K562 (cell line): ENCODE data around the gene TMEM218. TPM values are rescaled to one million over a fixed set of nuclear protein-coding genes. Genes with fewer than 3 reads are reported as not detected.

Source experiments
- CCNT2 ChIP-seq: IDR thresholded peaks from 2 replicates; pipeline ENCODE4 v1.6.1; 2011; ENCODE audit warnings: borderline replicate concordance, low read depth, mild to moderate bottlenecking, moderate library complexity, mixed read lengths, low read length; ENCODE audit not compliant: insufficient read length; ENCODE audit errors: extremely low read depth
- CEBPG ChIP-seq, 3 experiments: fragments of 200-800 bp in 1 of 3; sonication (Bioruptor generic) in 1 of 3; sonication (generic) in 1 of 3; formaldehyde crosslinking in 1 of 3; IDR thresholded peaks in 2 of 3; conservative IDR thresholded peaks in 1 of 3; 2 replicates each; pipeline versions ENCODE4 v1.6.1 to v1.8.0; 2016 to 2022; ENCODE audit warnings: missing compliant biosample characterization in 2 of 3, missing genetic modification characterization in 2 of 3, mild to moderate bottlenecking in 1 of 3, missing genetic modification reagents in 1 of 3
- ELF4 ChIP-seq: fragments of 450-650 bp; formaldehyde crosslinking; IDR thresholded peaks from 2 replicates; pipeline ENCODE4 v1.4.0; 2022; ENCODE audit warnings: missing genetic modification characterization
- ETV6 ChIP-seq, 3 experiments: fragments of 150-350 bp in 1 of 3; sonication (generic) in 1 of 3; formaldehyde crosslinking in 1 of 3; IDR thresholded peaks; 2 replicates each; pipeline versions ENCODE4 v1.6.1 to v1.8.0; 2014 to 2022; ENCODE audit warnings: borderline replicate concordance in 2 of 3, low read depth in 2 of 3, antibody characterized with exemption in 1 of 3, low read length in 1 of 3, mild to moderate bottlenecking in 1 of 3, missing genetic modification reagents in 1 of 3
- GATAD2A ChIP-seq: fragments of 450-650 bp; IDR thresholded peaks from 2 replicates; pipeline ENCODE4 v1.6.1; 2017
- LEF1 ChIP-seq: fragments of 450-650 bp; IDR thresholded peaks from 2 replicates; pipeline ENCODE4 v1.6.1; 2016; ENCODE audit warnings: mild to moderate bottlenecking
- MBD2 ChIP-seq: sonication (generic); IDR thresholded peaks from 2 replicates; pipeline ENCODE4 v1.6.1; 2016; ENCODE audit warnings: low read depth, borderline replicate concordance
- NR3C1 ChIP-seq: sonication (generic); formaldehyde crosslinking; IDR thresholded peaks from 2 replicates; pipeline ENCODE4 v1.8.1; 2022; ENCODE audit warnings: missing genetic modification reagents
- POLR2A ChIP-seq: fragments of 450-650 bp; conservative IDR thresholded peaks from 2 replicates; pipeline ENCODE4 v1.6.1; 2016
- POLR2AphosphoS5 ChIP-seq: IDR thresholded peaks from 2 replicates; pipeline ENCODE4 v1.6.1; 2011; ENCODE audit warnings: mild to moderate bottlenecking, low read depth, low read length, moderate library complexity; ENCODE audit not compliant: control insufficient read depth, insufficient read depth
- RNF2 ChIP-seq: sonication (generic); IDR thresholded peaks from 2 replicates; pipeline ENCODE4 v1.6.1; 2016
- SMC3 ChIP-seq: conservative IDR thresholded peaks from 2 replicates; pipeline ENCODE4 v1.6.1; 2011; ENCODE audit warnings: low read depth, low read length, improper control_type of control experiment; ENCODE audit not compliant: insufficient read depth
- ZBTB17 ChIP-seq: fragments of 450-650 bp; formaldehyde crosslinking; IDR thresholded peaks from 2 replicates; pipeline ENCODE4 v1.4.0; 2020; ENCODE audit warnings: mild to moderate bottlenecking
- ZKSCAN1 ChIP-seq: fragments of 150-350 bp; IDR thresholded peaks from 2 replicates; pipeline ENCODE4 v1.6.1; 2016; ENCODE audit warnings: low read depth, low read length
- ZNF431 ChIP-seq: sonication (generic); formaldehyde crosslinking; IDR thresholded peaks from 2 replicates; pipeline ENCODE4 v1.8.0; 2022; ENCODE audit warnings: mild to moderate bottlenecking, missing genetic modification reagents
- polyA plus RNA-seq, 8 experiments: library from polyadenylated mRNA; depleted of rRNA in 4 of 8; stranded (reverse) in 5 of 8; unstranded in 3 of 8; fragments of >200 nt; fragmentation: Nextera tagmentation in 2 of 8; fragmentation: Illumina TruSeq in 1 of 8; extraction: Ambion mirVana in 2 of 8; extraction: Trizol in 1 of 8; gene quantifications; 2 replicates each; pipeline versions ENCODE4 v1.2.1 to v1.2.3, GENCODE V29; 2011 to 2014; ENCODE audit warnings: inconsistent platforms in 1 of 8, missing spikeins in 1 of 8
- total RNA-seq, 7 experiments: library from RNA; depleted of rRNA in 6 of 7; stranded (reverse); fragments of >200 nt in 6 of 7; fragmentation: Illumina TruSeq in 2 of 7; extraction: Trizol in 2 of 7; gene quantifications; 2 replicates each; pipeline versions ENCODE4 v1.2.1 to v1.2.3, GENCODE V29; 2011 to 2021; ENCODE audit warnings: low replicate concordance in 1 of 7
- TF ChIP-seq, protein P1 (sequence below): sonication (generic); formaldehyde crosslinking; IDR thresholded peaks from 2 replicates; pipeline ENCODE4 v1.8.0; 2022; ENCODE audit warnings: mild to moderate bottlenecking, missing genetic modification reagents, borderline replicate concordance
- TF ChIP-seq, protein P2 (sequence below): fragments of 250-450 bp; sonication (Bioruptor Pico); IDR thresholded peaks from 2 replicates; pipeline ENCODE4 v1.8.0; 2022; ENCODE audit warnings: moderate library complexity, mild to moderate bottlenecking, inconsistent platforms
- TF ChIP-seq, protein P3 (sequence below): sonication (generic); formaldehyde crosslinking; IDR thresholded peaks from 2 replicates; pipeline ENCODE4 v1.8.0; 2022; ENCODE audit warnings: missing genetic modification reagents, mild to moderate bottlenecking, moderate library complexity, borderline replicate concordance
- TF ChIP-seq, protein P4 (sequence below): IDR thresholded peaks from 2 replicates; pipeline ENCODE4 v1.6.1; 2011; ENCODE audit not compliant: insufficient read length; ENCODE audit errors: extremely low read depth
- TF ChIP-seq, protein P5 (sequence below), 2 experiments: IDR thresholded peaks; 2 replicates each; pipeline ENCODE4 v1.6.1; 2011; ENCODE audit warnings: borderline replicate concordance in 1 of 2, control low read depth in 1 of 2, low read depth in 1 of 2, low read length in 1 of 2, mild to moderate bottlenecking in 1 of 2, mixed read lengths in 1 of 2, moderate library complexity in 1 of 2; ENCODE audit not compliant: insufficient read depth in 1 of 2, insufficient read length in 1 of 2, poor library complexity in 1 of 2, severe bottlenecking in 1 of 2; ENCODE audit errors: extremely low read depth in 1 of 2
- TF ChIP-seq, protein P6 (sequence below): sonication (generic); formaldehyde crosslinking; IDR thresholded peaks from 2 replicates; pipeline ENCODE4 v1.8.0; 2022; ENCODE audit warnings: mild to moderate bottlenecking, missing genetic modification reagents

Gene TMEM218
- total and polyA plus RNA-seq, 9 of the 15 experiments (the other 6 are each of a cell fraction or from before 2014, with no cell fraction given) = 13.4 to 32.2 (median 25.4) TPM

DNA sequence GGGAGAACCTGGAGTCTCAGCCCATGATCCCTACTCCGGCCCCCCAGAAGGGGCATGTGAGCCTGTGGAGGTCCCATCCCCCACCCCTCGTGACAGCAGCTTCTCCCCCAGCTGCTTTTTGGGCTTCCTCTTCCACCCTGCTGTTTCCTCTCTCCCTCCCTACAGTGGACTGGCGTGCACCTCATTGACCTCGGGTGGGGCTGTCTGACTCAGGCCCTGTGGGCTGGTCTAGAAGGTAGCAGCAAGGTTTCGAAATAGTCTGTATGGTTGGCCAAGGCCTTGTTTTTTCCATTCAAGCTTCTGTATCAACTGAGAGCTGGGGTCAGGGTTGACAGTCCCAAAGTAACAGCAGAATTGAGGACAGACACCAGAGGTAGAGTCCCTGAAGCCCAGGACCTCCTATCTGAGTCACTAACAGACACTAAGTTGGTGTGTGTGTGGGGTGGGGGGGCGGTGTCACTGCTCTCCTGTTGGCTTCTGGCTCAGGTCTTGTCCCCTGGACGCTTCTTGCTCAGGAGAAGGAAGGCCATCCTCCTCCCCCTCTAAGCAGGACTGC lies 40.6 kb downstream of the TMEM218 start (continued):
- TF ChIP-seq, protein P1, sequence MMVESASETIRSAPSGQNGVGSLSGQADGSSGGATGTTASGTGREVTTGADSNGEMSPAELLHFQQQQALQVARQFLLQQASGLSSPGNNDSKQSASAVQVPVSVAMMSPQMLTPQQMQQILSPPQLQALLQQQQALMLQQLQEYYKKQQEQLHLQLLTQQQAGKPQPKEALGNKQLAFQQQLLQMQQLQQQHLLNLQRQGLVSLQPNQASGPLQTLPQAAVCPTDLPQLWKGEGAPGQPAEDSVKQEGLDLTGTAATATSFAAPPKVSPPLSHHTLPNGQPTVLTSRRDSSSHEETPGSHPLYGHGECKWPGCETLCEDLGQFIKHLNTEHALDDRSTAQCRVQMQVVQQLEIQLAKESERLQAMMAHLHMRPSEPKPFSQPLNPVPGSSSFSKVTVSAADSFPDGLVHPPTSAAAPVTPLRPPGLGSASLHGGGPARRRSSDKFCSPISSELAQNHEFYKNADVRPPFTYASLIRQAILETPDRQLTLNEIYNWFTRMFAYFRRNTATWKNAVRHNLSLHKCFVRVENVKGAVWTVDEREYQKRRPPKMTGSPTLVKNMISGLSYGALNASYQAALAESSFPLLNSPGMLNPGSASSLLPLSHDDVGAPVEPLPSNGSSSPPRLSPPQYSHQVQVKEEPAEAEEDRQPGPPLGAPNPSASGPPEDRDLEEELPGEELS (CRISPR knock-in tag) = no peak
- TF ChIP-seq, protein P2, sequence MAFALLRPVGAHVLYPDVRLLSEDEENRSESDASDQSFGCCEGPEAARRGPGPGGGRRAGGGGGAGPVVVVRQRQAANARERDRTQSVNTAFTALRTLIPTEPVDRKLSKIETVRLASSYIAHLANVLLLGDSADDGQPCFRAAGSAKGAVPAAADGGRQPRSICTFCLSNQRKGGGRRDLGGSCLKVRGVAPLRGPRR = no peak
- no peak for TF ChIP-seq POLR2AphosphoS5
- TF ChIP-seq NR3C1 (CRISPR knock-in tag) = no peak
- peak; percentile 80 for TF ChIP-seq CEBPG (CRISPR knock-in tag; IDR thresholded peaks at IDR 0.05)
- TF ChIP-seq CEBPG (tag; conservative IDR thresholded peaks at IDR 0.05 in 1 of 2, IDR thresholded peaks at IDR 0.05 in 1 of 2) = peak; percentile 79 to 87
- TF ChIP-seq POLR2A = peak; percentile 53
- peak; percentile 40; the same call in 1 of the 2 replicates for TF ChIP-seq GATAD2A
- TF ChIP-seq MBD2 = peak; percentile 23; the same call in 1 of the 2 replicates
- no peak for TF ChIP-seq ELF4 (CRISPR knock-in tag)
- TF ChIP-seq, protein P3, sequence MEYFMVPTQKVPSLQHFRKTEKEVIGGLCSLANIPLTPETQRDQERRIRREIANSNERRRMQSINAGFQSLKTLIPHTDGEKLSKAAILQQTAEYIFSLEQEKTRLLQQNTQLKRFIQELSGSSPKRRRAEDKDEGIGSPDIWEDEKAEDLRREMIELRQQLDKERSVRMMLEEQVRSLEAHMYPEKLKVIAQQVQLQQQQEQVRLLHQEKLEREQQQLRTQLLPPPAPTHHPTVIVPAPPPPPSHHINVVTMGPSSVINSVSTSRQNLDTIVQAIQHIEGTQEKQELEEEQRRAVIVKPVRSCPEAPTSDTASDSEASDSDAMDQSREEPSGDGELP (CRISPR knock-in tag) = peak; percentile 84; the same call in 1 of the 2 replicates
- peak; percentile 54 for TF ChIP-seq CCNT2
- TF ChIP-seq RNF2 = peak; percentile 84; the same call in 1 of the 2 replicates
- TF ChIP-seq SMC3 = no peak
- TF ChIP-seq ZBTB17 (CRISPR knock-in tag) = peak; percentile 20; the same call in 1 of the 2 replicates
- peak; percentile 76 for TF ChIP-seq LEF1
- peak in 1 of 2 experiments; percentile 32; a peak in 1 of 4 replicates for TF ChIP-seq ETV6 (IDR thresholded peaks at IDR 0.05; ENCODE audit: borderline replicate concordance in 1 of 2, low read depth in 2 of 2, low read length in 1 of 2)
- TF ChIP-seq ETV6 (CRISPR knock-in tag; IDR thresholded peaks at IDR 0.05; ENCODE audit: borderline replicate concordance) = no peak
- TF ChIP-seq, protein P4, sequence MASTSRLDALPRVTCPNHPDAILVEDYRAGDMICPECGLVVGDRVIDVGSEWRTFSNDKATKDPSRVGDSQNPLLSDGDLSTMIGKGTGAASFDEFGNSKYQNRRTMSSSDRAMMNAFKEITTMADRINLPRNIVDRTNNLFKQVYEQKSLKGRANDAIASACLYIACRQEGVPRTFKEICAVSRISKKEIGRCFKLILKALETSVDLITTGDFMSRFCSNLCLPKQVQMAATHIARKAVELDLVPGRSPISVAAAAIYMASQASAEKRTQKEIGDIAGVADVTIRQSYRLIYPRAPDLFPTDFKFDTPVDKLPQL = no peak
- 0 out of 2 replicates have a peak, but pooled peaks have one; percentile 15 for TF ChIP-seq ZKSCAN1
- TF ChIP-seq ZNF431 (CRISPR knock-in tag) = no peak
- TF ChIP-seq, protein P5, sequence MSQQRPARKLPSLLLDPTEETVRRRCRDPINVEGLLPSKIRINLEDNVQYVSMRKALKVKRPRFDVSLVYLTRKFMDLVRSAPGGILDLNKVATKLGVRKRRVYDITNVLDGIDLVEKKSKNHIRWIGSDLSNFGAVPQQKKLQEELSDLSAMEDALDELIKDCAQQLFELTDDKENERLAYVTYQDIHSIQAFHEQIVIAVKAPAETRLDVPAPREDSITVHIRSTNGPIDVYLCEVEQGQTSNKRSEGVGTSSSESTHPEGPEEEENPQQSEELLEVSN (IDR thresholded peaks at IDR 0.05; ENCODE audit: borderline replicate concordance in 1 of 2, extremely low read depth in 1 of 2, insufficient read depth in 1 of 2, insufficient read length in 1 of 2, low read depth in 1 of 2, low read length in 1 of 2, poor library complexity in 1 of 2, severe bottlenecking in 1 of 2) = peak; percentile 27 to 69
- TF ChIP-seq, protein P6, sequence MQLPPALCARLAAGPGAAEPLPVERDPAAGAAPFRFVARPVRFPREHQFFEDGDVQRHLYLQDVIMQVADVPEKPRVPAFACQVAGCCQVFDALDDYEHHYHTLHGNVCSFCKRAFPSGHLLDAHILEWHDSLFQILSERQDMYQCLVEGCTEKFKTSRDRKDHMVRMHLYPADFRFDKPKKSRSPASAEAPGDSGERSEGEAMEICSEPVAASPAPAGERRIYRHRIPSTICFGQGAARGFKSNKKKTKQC (CRISPR knock-in tag) = 0 out of 2 replicates have a peak, but pooled peaks have one; percentile 67
